Neural progenitor cell (in vitro differentiated cells): Measurements from ENCODE around the gene PDZD4.

Experiments
- CTCF ChIP-seq: fragments of 200-600 bp; sonication (generic); IDR thresholded peaks from 2 replicates; pipeline ENCODE4 v1.5.1; 2017; ENCODE audit warnings: antibody characterized with exemption, mild to moderate bottlenecking
- EZH2 ChIP-seq: fragments of 200-600 bp; sonication (generic); IDR thresholded peaks from 2 replicates; pipeline ENCODE4 v1.6.1; 2017; ENCODE audit warnings: antibody characterized with exemption, mild to moderate bottlenecking, moderate library complexity
- EZH2phosphoT487 ChIP-seq: fragments of 200-600 bp; sonication (generic); IDR thresholded peaks from 2 replicates; pipeline ENCODE4 v1.6.1; 2017; ENCODE audit warnings: antibody characterized with exemption

- TF ChIP-seq CTCF (no peak), EZH2 (no peak), EZH2phosphoT487 (no peak)
Measured at GRCh38 chrX:153807976-153808375, 22.4 kb downstream of the PDZD4 start.
